GM18868 (cell line): ENCODE results near the gene GADD45GIP1.

Source experiments
- ATAC-seq: cut with Tn5 transposase; IDR thresholded peaks from one replicate; pipeline ENCODE4 v1.9.1; 2021; ENCODE audit warnings: mild to moderate bottlenecking, moderate library complexity; ENCODE audit not compliant: unreplicated experiment

Gene GADD45GIP1

DNA sequence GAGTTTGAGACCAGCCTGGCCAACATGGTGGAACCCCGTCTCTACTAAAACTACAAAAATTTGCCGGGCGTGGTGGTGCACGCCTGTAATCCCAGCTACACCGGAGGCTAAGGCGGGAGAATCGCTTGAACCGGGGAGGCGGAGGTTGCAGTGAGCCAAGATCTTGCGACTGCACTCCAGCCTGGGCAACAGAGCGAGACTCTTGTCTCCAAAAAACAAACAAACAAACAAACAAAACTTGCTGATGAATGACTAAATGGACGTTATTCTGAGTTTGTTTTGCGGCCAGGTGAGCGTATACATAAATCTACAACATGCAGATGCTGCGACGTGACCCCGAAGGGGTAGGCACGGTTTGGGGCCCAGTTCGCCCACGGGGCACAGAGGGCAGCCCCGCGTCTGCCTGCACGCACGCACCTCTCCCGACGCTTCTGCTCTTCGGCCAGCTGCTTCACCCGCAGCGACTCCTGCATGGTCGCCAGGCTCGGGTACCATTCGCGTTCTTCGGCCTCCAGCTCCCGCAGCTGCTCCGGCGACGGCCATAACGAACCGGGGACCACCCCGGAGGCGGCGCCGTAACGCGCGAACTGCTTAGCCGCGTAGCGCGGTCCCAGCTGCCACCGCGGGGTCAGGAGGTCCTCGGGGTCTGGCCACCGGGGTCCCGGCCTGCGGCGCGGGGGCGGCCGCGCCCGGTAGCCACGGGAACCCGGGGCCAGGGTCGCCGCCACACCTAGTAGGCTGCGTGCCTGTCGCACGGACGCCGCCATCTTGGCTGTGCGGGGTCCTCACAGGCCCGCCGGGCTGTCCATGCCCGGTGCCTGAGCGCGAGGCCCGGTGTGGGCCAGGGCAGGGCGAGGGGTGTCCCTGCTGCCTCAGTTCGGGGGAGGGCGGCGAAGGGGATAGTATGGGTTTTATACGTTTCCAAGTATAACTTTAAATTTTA is at the start of gene GADD45GIP1:
Gene GADD45GIP1 (minus strand): TSS at position 778 of the 943 bp plus-strand sequence. CDS start 11 bp downstream, at position 767.
- peak; percentile 51 for ATAC-seq

DNA sequence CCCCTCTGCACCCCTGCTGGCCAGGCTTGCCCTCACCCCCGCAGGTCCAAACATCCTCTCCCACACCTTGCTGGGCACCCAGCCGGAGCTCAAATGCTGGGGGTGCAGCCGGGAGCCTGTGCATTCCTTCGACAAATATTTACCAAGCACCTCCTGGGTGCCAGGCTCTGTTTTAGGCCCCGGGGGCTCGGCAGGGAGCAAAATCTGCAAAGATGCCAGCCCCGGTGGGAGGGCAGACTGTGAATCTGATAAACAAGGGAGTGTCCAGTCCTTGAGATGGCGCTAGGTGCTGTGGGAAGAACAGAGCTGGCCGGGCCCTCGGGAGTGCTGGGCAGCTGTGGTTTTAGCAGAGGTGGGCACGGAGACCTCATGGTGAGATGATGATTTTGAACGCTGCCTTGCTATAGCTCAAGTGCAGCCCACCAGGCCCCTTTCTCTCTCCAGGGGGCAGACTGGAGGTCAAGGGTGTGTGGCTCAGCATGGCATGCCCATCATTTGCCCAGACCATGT is 48.9 kb upstream of the GADD45GIP1 start:
- ATAC-seq = no peak

DNA sequence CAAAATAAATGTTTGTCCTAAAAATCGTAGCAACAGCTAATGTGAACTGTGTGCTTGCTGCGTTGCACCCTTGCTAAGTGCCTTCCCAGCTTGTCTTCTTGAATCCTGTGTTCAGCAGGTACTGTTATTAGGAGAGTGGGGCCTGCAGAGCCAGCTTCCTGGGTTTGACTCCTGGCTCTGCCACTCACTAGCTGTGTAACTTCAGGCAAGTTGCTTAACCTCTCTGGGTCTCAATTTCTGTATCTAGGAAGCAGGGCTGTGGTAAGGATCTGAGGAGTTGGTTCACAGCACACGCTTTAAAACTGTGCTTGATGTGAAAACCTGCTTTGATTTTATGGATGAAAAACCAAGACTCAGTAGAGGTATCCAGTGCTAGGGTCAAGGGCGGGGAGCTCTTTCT is 48.2 kb upstream of the GADD45GIP1 start:
- no peak for ATAC-seq

DNA sequence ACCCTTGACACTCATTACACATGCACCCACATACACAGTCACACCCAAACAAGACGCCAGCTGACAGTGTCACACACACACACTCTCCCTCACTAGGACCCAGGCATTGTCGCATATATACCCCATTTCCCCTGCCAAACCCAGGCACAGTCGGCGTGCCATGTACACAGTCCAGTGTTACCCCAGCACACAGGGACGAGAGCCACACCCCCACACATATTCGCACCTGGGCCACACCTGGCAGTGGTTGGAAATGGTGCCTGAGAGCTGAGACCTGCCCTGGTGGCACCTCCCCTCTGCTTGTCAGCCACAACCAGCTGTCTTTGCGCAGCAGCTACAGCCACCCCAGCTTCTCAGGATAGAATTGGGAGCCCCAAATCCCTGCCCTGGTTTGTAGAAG is 47.2 kb upstream of the GADD45GIP1 start:
- ATAC-seq = no peak

DNA sequence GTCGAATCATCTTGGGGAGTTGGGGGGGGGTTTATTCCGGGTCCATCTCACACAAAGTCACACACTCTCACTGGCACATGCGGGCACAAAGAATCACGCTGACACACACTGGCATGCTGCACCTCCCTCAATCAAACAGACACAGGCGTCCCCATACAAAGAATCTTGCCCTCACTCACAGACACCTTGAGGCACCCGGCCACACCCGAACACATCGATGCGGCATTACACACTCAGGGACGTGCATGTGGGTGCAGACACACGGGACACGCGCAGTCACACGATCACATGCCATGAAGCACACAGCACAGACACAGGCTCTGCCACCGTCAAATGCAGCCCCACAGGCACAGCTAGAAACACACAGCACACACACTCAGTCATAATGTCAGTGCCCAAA is 46.1 kb upstream of the GADD45GIP1 start:
- no peak for ATAC-seq

DNA sequence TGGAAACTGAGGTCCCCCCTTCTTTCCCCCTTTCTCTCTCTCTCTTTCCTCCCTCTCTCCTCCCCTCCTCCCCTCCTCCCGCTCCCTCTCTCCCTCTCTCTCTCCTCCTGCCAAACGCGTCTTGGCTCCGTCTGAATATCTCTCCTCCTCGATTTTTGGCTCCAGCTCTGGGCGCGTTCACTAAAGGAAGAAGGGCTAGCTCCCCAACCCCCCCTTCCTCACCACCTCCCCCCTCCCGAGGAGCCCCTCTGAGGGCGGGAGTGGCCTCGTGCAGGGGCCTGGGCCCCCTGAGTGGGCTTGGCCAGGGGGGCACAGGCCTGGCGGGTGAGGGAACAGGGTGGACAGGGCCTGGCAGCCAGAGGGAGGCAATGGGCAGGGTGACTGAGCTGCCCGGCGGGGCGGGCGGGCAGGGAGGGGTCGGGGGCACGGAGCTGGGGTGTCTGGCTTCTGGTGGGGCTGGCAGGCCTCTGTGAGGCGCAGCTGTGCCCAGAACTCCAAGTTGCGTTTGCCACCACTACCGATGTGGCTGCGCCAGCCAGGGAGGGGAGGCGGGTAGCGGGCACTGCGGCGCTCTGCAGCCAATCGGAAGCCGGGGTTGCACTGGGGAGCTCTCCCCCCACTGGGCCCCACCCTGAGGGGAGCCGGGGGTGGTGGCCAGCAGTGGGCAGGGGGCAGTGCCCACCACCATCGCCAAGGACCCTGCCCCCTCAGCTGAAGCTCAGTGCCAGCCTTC is 45.3 kb upstream of the GADD45GIP1 start:
- no peak for ATAC-seq

DNA sequence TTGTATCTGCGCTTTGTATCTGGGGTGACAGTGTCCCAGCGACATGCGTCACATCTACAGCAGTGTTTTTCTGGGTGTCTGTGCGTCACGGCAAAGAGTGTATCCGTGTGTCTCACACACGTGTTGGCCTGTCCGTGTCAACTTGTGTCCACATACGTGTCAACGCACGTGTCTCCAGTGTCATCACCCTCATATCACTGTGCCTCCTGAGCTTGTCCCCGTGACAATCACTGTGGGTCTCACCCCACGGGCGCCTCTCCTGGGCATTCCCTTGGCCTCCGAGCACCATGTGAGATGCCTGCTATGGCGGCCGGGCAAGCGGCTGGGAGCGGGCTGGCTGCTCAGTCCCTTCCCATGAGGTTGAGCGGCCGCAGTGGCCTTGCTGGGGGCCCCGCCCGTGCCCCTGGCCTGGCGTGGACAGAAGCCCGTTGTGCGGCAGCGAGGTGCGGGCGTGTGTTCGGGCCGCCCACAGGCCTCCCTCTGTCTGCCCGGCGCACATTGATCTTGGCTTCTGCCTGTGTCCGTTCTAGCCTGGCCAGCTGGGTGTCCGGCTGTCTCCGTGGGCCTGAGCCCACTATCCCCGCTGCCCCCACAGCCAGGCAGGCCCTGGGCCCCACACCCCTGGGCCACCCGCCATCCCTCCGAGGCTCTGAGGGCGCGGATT is 44.6 kb upstream of the GADD45GIP1 start:
- ATAC-seq = no peak

DNA sequence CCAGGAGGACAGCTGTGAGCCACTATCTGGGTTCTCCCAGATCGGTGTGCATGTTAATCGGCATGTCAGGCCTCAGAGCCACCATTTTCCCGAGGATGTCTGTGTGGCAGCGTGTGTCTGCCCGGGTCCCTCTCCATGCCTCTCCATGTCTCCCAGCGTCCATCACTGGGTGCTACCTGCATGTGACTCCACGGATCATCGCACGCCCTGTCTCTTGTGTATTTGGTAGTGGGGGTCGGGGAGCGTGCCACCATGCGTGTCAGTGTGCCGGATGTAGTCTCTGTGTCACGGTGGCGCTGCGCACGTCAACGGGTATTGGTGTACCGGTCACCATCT is 44.1 kb upstream of the GADD45GIP1 start:
- no peak for ATAC-seq

DNA sequence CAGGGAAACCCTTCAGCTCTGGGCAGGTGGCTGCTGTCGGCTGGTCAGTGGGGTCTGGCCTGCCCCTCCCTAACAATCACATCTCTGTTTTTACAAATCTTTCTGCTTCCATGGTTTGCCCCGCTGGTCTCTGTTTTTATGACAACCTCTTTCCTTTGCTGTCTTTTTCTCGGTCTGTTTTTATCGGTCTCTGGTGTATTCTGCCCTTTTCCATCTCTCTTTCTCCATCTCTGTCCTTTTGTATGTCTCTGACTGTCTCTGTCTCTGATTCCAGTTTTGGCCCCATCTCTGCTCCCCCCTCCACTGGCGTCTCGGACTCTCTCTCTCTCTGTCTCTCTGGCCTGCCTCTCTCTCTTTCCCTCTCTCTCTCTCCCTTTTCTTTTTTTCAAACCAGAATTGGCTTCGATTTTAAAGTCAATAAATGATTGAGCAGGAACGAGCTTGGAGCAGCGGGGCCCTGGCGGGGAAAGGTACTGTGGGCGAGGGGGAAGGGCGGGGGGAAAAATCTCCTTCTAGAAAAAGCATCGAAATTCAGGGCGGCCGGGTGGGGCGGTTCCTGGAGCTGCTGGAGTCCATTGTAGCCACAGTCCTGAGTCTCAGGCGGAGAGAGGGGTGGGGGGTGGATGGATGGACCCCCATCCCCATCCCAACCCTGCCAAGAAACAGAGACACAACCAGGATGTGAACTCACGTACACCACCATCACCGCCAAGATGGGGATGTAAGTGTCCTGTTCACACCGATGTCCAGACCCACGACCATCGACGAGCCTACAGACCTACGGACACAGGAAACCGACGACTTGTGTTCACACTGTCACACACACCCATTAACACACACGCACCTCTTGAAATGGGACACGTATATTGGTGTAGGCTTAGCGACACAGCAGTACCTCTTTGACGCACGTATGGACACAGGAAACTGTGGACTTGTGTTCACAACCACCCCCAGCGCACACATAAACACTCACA is 41.2 kb upstream of the GADD45GIP1 start:
- ATAC-seq = no peak

DNA sequence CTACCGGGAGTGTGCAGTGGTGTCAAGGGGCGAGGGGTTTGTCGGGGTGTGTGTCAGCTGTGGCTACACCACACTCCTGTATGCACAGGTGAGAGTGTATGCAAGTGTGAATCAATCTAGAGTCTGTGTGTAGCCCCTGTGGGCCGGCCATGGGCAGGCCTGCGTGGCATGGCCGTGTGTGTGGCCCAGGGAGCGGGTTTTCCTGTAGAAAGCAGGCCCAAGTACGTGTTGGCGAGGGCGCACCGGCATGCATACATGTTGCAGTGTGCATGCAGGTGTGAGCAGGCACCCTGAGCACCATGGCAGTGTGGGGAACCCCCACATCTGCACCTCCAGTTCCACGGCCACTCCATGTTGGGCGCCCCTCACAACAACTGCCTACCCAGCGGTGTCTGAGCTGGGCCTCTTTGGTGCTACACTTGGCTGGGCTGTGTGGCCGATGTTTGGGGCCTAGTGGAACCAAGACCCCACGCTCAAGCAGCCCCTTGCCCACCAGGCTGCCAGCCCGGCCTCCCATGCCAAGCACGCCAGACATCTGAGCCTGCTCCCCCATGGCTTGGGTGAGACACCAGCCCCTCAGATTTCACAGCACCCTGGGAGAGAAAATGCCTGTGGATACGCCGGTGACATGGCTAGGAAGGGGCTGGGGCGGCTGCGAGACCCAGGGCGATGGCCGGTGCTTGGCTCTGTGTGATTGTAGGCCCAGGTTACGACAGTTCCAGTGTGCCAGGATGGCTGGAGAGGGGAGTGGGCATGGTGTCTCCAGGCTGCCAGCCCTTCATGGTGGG is 40.4 kb upstream of the GADD45GIP1 start:
- ATAC-seq = no peak

DNA sequence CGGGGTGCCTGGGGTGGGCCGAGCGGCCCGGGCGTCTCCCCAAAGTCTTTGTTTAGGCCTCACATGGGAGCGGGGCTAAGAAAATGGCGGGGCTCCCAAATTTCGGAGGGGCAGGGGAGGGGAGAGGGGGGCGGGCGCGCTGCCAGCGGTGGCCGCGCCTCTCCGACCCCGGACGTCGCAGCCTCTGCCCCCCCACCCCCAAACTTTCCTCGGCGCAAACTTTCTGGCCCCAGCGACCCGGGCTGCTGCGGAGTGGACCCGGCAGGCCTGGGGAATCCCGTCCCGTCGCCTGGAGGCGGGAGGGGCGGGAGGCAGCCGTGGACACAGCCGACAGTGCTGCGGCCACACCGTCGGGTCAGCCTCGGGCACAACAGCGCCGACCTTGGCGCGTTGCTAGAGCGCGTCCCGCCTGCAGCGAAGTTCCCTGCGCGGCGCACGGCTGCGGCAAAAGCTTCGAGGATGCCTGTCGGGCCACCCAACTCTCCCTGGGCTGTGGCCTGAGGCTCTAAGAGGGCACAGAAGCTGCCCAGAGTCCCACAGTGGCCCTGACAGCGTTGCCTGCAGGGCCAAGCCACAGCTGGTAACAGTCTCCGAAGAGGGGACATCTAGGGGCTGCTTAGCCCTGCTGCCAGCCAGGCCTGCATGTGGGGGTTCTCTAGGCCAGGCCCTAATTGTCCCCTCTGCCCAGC is 39.5 kb upstream of the GADD45GIP1 start:
- ATAC-seq = no peak

DNA sequence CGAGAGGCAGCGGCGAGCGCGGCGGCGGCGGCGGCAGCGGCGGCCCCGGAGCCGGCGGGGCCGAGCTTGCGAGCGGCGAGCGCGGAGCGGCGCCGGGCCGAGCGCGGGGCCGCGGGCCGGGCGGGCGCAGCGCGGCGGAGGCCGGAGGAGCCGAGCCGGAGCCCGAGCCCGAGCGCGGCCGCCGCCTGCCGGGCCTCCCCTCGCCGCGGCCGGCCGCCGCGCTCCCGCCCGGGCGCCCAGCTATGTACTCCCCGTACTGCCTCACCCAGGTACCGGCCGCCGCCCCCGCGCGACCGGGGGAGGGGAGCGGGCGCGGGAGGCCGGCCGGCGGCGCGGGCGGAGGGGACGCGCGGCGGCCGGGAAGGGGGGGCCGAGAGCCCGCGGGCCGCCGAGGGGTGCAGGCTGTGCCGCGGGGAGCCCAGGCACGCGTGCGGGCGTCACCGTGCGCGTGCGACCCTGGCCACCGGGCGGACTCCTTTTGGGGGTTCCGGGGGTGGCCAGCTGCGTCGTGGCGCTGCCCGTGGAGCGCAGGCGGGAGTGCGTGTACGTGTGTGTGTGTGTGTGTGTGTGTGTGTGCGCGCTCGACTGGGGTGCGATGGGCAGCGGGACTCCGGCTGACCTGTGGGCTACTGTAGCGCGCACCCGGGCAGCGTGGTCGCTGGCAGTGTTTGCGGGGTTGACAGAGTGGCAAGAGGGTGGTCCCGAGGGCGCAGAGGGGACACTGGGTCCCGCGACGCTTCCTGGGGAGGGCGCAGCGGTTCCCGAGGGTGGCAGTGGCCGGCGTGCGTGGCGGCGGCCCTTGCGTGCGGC is 38.8 kb upstream of the GADD45GIP1 start:
- no peak for ATAC-seq

DNA sequence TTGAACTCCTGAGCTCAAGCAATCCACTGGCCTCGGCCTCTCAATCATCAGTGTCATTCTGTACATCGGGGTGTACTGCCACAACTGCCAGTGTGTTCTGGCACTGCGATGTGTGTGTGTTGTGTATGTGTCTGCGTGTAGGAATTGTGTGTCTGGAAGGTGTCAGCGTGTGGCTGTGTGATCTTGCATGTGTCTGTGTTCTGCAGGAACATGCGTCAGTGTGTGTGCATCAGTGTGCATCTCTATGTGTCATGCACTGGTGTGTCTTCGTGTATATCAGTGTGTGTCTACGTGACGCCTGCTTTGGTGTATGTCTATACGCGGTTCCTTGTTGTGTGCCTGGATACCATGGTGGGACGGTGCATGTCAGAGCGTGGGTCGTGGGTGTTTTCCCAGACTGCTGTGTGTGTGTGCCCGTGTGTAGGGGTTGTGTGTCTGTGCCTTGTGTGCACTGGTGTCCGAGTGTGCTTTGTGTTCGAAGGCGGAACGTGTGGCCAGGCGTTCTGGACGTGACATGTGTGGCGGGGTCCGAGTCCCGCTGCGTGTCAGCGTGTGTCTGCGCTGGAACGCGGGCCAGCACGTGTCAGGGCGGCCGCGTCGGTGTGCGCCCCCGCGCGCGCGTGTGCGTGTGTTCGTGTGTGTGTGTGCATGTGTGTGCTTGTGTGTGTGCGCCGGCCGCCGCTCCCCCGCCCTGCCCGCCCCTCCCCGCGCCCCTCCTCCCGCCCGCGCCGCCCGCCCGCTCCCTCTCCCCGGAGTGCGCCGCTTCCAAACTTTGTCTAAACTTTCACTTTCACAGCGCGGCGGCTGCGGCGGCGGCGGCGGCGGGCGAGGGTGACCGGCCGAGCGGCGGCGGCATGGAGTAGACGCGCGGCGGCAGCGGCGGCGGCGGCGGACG is 37.9 kb upstream of the GADD45GIP1 start, which contains the start of gene NFIX:
Gene NFIX (plus strand): TSS at position 775 of the 895 bp plus-strand sequence. CDS start 363 bp downstream, outside the sequence.
- no peak for ATAC-seq

DNA sequence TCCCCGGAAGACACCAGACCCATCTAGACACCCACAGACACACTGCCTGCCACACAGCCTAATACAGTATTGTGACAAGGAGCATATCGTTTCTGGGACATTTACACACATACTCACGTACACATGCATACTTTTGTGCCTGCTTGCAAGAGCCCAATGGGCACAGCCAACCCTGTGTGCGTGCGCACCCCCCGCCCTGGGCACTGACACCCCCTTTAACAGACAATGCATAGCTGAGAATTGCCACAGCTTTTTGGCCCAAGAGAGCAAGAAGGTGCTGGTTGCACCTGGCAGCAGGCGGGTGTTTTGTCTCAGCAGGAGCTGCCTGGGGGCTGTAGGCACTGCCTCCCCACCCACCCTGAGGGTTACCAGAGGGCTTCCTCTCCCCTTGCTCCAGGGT is 36.5 kb upstream of the GADD45GIP1 start:
- no peak for ATAC-seq

DNA sequence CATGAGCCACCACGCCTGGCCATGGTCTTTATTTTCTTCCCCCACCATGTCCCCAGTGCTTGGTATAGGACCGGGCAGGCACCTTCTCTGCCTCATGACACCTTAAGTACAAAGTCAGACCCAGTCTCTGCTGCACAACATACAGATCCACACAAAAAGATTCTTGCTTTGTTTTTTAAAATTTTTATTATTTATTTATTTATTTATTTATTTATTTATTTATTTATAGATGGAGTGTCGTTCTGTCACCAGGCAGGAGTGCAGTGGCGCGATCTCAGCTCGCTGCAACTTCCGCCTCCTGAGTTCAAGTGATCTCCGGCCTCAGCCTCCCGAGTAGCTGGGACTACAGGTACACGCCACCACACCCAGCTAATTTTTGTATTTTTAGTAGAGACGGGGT is 35.7 kb upstream of the GADD45GIP1 start:
- ATAC-seq = no peak

DNA sequence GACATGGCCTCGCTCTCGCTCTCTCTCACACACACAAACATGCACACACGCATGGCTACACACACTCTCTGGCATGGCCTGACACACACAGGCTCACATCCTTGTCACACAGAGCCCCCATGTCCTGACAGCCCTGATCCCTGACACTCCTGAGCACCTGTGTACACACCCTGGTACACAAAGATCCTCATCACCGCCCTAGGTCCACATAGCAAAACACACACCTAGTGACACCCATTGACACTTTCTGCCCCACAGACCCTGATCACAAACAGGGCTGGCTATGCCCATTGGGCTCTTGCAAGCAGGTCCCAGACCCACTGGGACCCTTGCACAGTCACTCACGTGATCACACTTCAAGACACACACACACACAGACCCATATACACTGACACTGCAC is 34.3 kb upstream of the GADD45GIP1 start:
- ATAC-seq = no peak

DNA sequence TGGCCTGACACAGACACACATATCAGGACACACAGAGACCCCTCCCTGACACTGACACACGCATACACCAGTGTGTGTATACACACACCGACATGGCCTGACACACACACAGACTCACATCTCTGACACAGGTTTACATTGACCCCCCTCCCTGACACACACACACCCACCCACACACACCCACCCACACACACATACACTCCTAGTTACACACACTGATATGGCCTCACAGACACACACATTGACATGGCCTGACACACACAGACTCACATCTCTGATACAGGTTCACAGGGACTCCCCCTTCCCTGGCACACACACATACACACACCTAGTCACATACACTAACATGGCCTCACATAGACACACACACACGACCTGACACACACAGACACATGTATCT is 33.8 kb upstream of the GADD45GIP1 start:
- ATAC-seq = no peak
